ENCODE data around the gene TCFL5.

TCFL5 gene

DNA sequence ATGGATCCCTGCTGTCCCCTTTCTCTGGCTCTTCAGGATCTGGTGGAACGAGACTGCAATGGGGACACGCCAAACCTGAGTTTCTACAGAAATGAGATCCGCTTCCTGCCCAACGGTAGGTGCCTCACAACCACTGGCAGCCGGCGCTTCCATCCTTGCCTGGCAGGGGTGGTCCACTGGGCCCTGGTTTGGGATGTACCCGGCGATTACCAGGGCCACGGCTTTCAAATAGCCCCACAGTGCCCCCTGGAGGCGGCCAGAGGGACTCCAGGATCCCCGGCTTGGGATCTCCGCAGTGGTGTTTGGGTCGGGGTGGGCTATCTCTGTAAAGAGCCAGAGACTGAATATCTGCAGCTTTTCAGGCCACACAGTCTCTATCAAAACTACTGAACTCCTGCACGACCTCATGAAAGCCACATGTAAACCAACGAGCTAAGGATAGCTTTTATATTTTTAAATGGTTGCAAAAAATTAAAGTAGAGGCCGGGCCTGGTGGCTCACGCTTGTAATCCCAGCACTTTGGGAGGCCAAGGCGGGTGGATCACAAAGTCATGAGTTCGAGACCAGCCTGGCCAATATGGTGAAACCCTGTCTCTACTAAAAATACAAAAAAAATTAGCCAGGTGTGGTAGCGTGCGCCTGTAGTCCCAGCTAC is 53.3 kb downstream of the TCFL5 start:
- DNase-seq = no peak

DNA sequence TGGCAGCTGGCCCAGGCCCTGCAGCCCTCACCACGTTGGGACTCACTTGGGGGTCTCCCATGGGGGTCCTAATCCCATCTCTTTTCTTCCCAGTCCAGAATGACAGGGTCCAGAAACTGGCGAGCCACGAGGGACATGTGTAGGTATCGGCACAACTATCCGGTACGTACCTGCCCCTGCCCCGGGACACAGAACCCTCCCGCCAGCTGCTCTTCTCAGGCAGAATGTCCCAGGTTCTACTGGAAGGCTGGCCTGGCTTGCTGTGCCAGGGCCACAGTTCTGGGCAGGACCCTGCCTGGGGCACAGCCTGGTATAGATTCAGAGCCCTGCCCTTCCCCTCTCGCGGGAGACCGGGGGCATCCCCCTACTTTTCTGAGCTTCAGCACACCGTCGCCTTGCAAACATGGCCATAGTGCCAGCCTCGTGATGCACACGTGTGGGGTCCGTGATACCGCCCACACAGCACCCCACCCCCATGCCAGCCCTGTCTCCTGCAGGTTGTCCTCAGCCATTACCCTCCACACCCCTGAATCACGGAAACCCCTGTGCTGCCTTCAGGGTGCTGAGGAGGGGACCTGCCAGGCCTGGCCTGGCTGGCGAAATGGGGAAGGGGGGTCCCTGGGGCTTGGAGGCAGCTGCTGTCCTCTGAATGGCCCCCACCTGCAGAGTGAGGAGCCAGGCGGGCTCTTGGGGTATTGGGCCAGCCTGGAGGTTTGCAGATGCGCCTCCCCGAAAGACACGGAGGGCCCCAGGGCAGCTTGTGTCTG is 54.0 kb downstream of the TCFL5 start:
- DNase-seq = no peak

DNA sequence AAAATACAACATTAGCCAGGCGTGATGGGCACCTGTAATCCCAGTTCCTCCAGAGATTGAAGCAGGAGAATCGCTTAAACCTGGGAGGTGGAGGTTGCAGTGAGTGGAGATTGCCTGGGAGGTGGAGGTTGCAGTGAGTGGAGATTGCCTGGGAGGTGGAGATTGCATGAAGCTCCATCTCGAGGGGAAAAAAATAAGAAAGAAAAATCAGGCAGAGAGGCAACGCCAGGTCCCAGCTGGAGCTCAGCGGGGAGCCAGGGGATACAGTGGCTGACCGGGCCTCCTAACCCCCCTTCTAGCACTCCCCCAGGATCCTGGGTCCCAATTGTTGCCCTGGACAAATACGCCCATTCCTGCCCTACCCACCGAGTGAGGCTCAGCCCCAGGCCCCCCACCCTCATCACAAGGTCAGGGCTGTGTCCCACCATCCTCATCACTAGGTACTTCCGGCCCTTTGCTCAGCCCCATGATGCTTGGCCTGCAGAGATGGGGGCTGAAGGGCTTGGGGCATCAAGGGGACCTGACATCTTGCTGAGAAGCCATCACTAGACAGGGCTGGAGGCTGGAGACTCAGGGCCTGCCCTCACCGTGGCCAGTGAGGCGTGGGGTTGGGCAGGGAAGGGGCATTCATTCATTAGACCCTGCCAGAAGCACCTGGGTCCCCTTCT is 55.1 kb downstream of the TCFL5 start:
- no peak for DNase-seq

DNA sequence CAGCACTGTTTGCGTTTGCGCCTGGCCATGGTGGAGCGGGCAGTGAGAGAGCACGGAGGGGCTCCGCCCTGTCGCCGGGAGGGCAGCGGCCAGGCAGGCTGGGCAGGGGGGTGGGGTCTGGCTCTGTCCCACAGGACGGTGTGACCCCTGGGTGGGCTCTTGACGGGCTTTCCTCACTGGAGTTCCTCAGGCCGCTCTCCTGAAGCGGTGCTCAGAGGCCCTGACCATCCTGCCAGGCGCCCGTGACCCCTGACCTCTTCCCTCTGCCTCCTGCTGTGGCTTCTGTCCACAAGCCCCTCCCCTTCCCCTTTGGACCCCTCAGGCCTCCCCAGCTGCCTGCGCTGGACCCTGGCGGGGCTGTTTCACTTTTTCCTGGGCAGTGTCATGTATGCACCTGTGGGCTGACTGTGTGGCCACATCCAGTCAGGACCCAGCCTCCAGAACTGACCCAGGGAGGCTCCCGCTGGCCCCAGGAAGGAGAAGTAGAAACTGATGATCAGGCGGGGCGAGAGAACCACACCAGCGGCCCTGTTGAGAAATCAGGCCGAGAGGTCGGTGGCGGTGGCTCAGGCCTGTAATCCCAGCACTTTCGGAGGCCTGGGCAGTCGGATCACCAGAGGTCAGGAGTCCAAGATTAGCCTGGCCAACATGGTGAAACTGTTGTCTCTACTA is 55.8 kb downstream of the TCFL5 start:
- no peak for DNase-seq

DNA sequence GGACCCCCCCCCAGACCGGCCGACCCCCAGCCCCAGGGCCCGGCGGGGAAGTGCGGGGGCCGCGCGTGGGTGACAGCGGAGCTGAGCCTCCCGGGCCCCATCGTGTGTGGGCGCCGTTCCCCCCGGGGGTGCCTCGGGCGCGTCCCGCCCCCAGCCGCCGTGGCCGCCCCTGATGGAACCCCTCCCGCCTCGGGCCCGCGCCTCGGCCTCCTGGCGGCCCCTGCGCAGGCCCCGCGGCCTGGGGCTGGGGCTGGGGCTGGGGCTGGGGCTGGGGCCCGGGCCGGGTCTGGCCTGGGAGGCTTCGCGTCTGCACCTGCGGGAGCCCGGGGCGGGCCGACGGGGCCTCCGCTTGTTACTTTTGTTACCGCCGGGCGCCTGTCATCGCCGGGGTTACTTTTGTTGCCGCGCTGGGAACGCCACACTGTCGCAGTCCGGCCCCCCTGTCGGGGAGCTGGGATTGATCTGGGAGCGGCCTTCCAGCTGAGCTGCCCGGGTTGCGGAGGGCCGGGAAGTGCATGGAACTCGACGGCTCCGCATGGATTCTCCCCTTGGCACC is 56.4 kb downstream of the TCFL5 start:
- DNase-seq = no peak

DNA sequence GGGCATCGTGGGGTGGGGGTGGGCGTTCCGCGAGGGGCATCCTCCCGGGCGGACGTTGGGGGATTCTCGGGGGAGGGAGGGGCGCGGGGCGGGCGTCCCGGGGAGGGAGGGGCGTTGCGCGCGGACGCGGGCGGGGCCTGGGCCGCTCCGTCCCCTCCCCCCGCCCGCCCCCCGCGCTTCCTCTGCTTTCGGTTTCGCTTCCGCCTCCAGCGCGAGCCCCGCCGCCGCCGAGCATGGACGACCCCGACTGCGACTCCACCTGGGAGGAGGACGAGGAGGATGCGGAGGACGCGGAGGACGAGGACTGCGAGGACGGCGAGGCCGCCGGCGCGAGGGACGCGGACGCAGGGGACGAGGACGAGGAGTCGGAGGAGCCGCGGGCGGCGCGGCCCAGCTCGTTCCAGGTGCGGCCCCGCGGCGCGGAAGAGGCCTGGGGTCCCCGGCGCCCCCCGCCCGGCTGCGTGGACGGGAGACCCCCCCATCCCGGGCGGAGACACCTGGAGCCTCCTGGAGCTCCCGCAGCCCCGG is 56.9 kb downstream of the TCFL5 start, which contains the start of gene OGFR:
OGFR (plus strand) TSS at position 209 of the 528 bp plus-strand sequence; CDS start at position 234, 25 bp downstream.
- DNase-seq = peak; percentile 51

DNA sequence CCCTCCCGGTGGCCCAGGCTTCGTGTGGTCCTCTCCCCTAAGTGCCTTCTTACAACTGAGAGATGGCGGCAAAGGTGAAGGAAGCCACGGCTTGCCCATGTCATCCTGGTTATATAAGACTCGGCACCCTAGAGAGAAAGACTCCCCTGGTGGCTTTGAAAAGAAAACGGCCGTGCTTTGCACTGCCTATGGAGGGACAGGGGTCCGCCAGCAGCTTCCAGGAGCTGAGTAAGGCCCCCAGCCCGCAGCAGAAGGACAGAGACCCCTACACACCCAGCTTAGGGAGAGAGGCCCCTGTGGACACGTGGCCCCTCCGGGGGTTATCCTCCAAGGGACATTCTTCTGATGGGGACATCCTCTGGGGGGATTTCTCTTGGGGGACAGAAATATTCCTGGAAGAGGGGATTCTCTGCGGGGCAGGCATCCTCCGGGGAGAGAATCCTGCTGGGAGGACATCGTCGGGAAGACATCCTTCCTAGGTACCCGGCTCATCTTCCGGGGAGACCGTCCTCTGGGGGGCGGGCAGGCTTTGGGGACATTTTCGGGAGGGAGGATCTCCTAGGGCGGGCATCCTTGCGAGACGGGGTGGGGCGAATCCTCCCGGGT is 57.5 kb downstream of the TCFL5 start:
- DNase-seq = no peak

DNA sequence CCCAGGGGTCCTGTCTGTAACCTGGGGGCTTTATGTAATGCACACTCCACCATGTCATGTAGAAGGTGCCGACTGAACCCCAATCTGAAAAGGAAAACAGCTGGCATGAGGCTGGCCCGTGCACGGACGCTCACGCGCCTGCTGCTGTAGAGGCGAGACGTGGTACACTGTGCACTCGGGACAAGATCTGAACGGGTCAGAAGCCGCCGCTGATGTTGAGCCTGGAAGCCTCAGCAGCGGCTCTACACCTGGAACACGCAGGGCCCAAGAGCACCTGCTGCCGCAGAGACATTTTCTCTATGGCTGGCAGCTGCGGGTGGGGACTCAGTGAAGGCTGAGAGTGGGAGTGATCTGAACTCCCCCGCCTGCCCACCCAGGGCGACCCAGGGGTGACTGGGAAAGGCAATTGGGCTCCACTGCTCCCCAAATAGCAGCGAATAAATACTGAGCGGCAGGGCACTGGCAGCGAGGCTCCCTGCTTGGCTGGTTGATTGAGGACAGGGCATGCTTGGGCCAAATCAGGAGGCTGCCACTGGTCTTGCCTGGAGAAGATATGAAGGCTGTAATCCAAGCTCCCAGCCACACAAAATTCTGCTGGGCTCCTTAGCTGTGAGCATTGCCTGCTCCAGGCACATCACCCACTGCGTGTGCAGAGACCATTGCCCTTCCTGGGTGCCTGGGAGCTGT is 59.5 kb downstream of the TCFL5 start:
- DNase-seq = no peak

DNA sequence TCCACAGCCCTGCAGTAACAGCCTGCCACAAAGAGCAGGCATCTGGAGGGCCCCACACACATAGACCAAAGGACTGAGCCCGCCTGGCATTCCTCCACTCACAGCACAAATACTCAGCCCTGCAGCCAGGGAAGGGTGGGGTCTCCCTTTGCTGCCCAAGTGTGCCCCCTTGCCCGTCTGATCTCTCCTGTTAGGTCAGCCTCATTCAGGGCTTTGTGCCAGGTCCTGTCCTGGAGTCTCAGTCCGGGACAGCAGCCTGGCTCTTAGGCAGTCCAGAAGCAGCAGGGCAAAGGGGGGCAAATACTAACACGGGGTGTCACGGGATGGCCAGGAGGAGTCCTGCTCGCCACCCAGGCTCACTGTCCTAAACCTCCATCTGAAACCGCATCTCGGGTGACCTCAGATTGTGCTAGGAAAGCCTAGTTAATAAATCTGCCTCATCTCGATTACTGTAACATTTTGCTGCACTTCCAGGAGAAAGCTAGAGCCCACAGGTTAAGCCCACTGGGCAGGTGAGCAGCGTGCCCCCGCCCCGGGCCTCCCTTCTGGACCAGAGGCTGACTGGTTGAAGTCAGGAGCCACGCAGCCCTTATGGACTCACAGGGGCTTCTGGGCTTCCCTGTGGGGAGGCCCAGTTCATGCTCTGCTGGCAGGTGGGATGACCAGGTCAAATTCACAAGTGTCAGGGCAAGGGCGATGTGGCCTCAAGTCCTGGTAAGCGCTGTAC is 60.2 kb downstream of the TCFL5 start:
- no peak for DNase-seq

DNA sequence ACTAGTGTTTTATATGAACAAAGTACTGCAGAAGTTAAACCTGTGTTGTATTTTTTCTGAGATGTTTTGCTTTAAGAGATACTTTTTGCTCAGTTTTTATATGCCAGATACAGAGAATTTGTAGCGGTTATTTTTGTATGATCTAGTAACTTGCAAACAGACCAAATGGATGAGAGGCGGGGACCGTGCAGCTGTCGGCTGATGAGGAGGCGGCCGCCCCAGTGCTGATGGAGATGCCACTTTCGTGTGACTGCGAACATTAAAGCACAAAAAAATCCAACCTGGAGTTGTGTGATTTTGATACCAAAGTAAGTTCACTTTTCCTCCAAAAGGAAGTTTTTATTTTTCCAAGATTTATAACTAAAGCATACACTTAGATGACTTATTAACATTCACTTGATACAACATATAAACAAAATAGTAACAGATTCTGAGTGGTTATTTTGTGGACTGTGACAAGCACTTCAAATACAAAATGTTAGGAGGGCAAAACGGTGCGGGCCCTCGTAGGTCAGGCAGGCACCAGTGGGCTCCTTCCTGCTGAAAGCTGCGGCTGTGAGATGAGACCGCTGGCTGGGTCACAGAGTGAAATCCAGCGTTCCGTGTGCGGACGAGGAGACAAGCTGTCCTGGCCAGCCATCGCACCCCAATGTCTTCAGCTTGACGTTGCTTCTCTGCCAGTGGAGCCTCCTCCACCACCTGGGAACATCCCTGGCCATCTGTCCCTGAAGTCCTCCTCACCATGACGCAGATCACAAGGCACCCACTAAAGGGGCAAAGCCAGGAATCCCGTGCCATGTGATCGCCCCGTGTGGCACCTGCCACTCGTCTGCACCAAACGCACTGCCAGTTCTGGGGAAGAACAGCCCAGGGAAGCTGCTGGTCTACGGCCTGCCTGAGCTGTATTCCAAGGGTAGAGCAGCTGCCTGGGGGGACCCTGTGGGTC is 61.0 kb downstream of the TCFL5 start:
- DNase-seq = no peak

DNA sequence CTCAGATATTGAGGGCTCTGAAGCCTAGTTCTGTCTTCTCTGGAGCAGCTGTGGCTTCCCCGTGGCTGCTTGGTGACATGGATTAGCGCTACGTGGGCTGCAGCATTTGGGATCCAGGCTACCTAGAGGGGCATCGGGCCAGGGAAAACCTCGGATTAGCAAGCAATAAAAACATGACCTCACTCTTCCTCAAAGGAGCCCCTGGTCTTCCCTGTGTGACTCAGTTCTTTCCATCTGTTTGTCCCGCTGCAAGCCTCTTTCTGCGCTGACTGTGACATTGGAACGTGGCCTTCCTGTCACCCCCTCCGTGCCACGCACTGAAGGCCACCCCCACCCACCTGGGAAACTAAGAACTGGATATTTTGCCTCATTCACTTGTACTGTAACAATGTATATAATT is 61.7 kb downstream of the TCFL5 start:
- no peak for DNase-seq

DNA sequence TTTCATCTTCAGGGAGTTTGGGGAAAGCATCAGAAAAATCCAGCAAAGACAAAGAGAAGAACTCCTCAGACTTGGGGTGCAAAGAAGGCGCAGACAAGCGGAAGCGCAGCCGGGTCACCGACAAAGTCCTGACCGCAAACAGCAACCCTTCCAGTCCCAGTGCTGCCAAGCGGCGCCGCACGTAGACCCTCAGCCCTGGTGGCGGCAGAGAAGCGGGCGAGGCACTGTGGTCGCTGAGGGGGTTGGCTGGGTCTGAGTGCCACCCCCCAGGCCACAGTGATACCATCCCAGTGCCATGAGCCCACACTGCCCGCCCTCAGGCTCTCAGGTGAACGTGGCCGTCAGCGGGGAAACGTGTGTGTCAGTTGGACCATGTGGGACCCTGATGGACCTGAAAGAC is 62.2 kb downstream of the TCFL5 start:
- DNase-seq = no peak

DNA sequence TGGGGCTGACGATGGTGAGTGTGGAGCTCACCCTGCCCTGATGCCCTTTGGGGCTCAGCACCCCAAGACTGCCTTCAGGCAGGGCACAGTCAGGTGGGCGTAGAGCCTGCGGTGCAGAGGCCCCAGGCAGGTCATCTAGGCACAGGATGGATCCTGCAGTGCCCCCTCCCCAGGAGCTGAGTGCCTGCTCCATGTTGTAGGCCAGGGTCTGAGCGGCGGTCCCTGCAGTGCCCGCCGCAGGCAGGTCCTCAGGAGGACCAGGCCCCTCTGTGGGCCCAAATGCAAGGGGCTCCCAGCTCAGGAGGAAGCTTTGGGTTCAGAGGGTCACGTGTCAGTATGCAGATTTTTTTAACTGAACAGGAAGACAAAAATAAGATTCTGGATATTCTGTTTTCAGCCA is 62.6 kb downstream of the TCFL5 start:
- no peak for DNase-seq

DNA sequence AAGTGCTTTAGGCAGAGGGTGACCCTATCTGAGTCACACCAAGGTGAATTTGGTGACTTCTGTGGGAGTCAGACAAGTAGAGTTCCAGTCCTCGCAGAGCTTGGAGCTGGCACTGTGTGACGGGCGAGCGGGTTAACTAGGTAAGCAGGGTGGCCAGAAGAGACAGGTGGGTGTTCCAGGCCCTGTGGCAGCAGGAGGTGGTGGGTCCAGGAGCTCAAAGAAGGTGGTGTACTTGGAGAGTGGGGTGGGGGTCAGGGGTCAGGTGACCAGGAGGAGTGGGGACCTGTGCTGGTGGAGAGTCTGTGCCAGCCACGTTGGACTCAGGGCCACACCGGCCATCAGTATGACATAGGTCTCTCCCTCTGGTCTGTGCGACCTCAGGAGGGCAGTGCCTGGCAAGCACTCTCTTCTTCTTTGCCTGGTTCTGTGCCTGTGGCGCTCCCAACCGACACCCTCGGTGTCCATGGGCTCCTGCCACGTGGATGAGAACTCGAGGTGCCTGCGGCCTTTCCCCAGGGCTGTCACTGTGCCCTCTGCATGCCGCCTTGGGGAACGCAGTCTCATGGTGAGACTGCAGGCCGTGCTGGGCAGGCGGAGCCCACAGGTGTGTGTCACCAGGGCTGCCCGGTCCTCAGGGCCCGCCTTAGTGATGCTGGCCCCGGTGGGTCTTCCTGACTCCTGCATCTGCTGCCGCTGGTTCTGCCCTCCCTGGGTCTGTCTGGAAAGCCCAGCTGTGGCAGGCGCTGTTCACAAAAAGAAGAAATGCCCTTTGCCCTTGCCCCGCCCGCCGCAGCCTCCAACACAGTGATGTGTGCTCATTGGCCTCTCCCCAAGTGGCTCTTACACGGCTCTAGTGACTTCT is 63.7 kb downstream of the TCFL5 start:
- DNase-seq = no peak

DNA sequence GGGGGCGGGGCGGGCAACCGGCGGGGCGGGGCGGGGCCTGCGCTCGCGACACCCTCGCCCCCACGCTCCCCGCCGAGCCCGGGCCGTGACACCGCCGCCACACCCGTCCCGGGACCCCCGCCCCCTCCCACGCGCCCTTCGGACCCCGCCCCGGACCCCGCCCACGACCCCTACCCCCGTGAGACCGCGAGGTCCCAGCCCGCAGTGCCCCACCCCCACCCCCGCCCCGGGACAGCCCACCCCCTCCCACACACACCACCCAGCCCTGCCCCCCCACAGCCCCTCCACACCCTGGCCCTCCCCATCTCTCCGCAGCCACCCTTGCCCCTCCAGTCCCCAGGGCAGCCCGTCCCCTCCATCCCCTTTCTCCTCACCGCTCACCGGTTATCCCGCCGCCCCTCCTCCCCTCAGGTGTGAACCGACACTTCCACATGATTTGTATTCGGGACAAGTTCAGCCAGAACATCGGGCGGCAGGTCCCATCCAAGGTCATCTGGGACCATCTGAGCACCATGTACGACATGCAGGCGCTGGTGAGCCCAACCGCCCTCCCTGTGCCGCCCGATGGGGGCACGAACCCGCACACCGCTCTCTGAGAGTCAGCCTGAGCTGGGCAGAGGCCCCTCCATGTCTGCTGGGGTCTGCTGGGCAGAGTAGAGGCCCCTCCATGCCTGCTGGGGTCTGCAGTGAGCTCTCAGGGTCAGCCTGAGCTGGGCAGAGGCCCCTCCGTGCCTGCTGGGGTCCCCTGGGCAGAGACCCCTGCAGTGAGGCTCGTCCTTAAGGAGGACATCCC is 64.7 kb downstream of the TCFL5 start:
- no peak for DNase-seq

DNA sequence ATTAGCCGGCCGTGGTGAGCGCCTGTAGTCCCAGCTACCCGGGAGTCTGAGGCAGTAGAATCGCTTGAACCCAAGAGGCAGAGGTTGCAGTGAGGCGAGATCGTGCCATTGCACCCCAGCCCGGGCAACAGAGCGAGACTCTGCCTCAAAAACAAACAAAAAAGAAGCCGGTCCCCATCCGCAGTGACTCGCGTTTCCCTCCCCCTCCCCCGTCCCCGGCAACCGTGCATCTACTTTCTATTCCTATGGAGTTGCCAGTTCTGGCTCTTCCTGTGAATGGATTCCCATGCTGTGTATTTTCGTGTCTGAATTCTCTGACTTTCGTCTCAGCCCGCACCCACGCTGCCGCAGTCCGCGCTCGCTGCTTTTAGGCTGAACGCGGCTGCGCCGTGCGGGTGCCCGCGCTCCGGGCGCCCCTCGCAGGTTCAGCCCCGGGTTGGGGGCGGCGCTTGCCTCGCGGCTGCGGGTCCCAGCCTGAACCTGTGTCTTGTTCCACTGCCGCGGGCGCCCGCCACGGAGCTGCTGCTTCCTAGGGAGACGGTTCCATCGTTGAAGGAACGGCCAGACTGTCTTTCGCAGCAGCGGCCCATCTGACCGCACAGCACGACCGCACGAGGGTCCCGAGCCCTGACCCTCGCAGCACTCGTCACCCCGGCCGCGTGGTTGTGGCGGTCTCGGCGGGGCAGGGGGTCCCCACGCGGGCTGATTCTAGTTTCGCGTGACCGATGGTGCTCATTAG is 66.4 kb downstream of the TCFL5 start:
- peak; percentile 36 for DNase-seq

DNA sequence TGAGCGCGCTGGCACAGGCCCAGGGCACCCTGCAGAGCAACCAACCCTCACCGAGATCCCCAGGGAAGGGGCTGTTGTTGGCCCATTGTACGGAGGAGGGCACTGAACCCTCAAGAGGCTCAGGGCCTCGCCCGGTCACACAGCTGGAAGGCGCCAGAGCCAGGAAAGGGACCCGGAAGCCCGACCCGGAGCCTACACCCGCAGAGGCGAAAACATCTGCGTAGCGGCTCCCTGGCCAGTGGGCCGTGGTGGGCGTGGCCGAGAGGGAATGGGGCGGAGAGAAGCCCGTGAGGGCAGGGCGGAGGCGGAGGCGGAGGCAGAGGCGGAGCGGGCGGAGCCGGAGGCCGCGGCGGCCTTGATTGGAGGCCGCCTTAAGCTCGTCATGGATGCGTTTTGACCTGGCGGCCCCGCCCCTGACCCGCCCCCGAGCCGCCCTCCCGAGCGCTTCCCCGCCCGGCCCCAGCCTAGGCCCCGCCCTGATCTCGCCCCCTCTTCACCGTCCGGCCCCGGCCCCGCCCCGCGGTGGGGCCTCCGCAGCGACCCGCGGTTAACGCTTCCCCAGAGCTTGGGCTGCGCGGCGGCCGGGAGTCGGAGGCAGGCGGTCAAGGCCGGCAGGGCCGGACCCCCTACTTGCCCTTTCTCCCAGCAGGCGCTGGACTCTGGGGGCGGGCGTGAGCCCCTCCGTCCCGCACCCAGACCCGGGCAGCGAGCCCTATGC is 67.5 kb downstream of the TCFL5 start:
- DNase-seq = peak; percentile 83

Data from NCI-H510A (cell line).